Measurements from ENCODE around the gene CCDC7.
"Not testable (repeated sequence)": the region's sequence is repeated elsewhere in the genome, so short reads cannot be mapped to it uniquely, and the experiment has no call there.

- TF ChIP-seq CTCF, POLR2A (IDR thresholded peaks at IDR 0.05): not testable (repeated sequence)
These were observed 351.5 kb downstream of the CCDC7 start for GRCh38 chr10:32797393-32797792.
